ENCODE results near the gene RAP2B.

RAP2B gene

DNA sequence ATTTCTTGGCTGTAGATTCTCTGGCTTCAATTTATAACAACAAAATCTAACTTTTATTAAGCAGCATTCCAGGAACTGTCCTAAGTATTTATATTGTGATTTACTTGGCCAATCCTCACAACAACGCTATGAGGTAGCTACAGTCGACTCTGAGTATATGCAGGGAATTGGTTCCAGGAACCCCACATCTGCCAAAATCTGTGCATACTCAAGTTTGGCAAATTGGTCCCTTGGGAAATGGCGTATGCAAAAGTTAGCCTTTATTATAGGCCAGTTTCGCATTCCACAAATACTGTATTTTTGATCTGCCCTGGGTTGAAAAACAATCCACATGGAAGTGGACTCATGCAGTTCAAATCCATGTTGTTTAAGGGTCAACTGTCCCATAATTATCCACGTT lies 53.9 kb downstream of the RAP2B start:
- no peak overlapping the region for H3K27ac Mint-ChIP-seq
- no peaks in the 10 kb centered on the region for H3K36me3 Mint-ChIP-seq
- peaks cover 7% of the 10 kb centered on the region for H3K9me3 Mint-ChIP-seq
- no peak overlapping the region for H3K4me3 Mint-ChIP-seq
- peaks cover 76% of the 10 kb centered on the region for H3K4me1 Mint-ChIP-seq
- H3K27me3 Mint-ChIP-seq: no peaks in the 10 kb centered on the region

DNA sequence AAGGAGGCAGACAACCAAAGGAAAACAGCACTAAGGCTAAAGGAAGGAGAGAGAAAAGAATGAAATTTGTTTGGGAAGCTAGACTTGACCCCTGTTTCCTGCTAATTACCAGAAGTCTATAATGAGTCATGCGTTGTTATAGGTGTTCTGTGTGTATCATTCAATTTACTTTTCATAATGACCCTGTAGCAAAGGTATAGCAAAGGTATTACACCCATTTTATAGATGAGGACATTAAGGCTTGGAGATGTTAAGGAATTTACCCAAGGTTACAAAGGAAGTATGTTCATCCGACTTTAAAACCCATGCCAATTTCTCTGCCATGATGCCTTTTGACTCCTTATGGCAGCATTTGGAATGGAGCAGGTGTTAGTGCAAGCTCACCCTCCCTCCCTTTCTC lies 54.9 kb downstream of the RAP2B start:
- no peaks in the 10 kb centered on the region for H3K27me3 Mint-ChIP-seq
- H3K36me3 Mint-ChIP-seq: no peaks in the 10 kb centered on the region
- no peak overlapping the region for H3K4me3 Mint-ChIP-seq
- H3K4me1 Mint-ChIP-seq: peaks cover 82% of the 10 kb centered on the region
- H3K27ac Mint-ChIP-seq: no peak overlapping the region
- H3K9me3 Mint-ChIP-seq: peaks cover 7% of the 10 kb centered on the region

DNA sequence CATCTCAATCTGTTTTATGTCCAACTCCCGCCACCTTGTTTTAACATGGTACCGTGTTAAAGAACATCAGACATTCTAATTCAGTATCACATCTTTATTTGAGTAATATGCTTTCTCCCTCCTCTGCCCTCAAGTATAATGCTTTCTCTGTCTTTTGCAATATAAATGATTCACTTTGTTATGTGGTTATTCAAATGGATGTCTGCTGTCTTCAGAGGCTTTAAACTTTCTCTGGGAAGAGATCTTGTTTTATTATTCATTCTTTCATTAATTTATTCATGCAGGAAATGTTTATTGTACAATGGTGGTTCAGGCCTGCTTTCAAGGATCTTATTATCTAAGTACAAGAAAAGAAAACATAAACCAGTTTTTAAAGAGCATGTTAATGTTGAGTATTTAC lies 57.1 kb downstream of the RAP2B start:
- Mint-ChIP-seq H3K9me3 (peaks cover 7% of the 10 kb centered on the region), H3K4me1 (peaks cover 87% of the 10 kb centered on the region), H3K4me3 (no peak overlapping the region), H3K27ac (peak overlapping the region; percentile 0), H3K27me3 (no peaks in the 10 kb centered on the region), H3K36me3 (no peaks in the 10 kb centered on the region)
